K562 (cell line): ENCODE results near the gene ZNF607. TPM values are rescaled to one million over a fixed set of nuclear protein-coding genes. Genes with fewer than 3 reads are reported as not detected.

ENCODE experiments used
- ARHGAP35 ChIP-seq: fragments of 450-650 bp; IDR thresholded peaks from 2 replicates; pipeline ENCODE4 v1.6.1; 2018; ENCODE audit not compliant: partially characterized antibody
- BRD9 ChIP-seq: fragments of 450-650 bp; IDR thresholded peaks from 2 replicates; pipeline ENCODE4 v1.6.1; 2018; ENCODE audit warnings: low read depth; ENCODE audit not compliant: partially characterized antibody
- CEBPZ ChIP-seq: fragments of 150-350 bp; IDR thresholded peaks from 2 replicates; pipeline ENCODE4 v1.6.1; 2014; ENCODE audit warnings: low read depth, mild to moderate bottlenecking, low read length, borderline replicate concordance
- CHD1 ChIP-seq: fragments of 200-600 bp; sonication (generic); IDR thresholded peaks from one replicate; pipeline ENCODE4 v1.6.1; 2012; ENCODE audit warnings: mild to moderate bottlenecking, moderate library complexity, low read length, inconsistent platforms
- KLF16 ChIP-seq: IDR thresholded peaks from 2 replicates; pipeline ENCODE4 v1.6.1; 2016; ENCODE audit warnings: antibody characterized with exemption
- MCM7 ChIP-seq, 2 experiments: fragments of 450-650 bp; IDR thresholded peaks; 2 replicates each; pipeline ENCODE4 v1.6.1; 2016 to 2018
- RBM17 ChIP-seq: fragments of 200-400 bp; formaldehyde crosslinking; IDR thresholded peaks from 2 replicates; pipeline ENCODE4 v1.6.1; 2017; ENCODE audit warnings: low read depth, mild to moderate bottlenecking, low read length, borderline replicate concordance
- SAFB ChIP-seq: fragments of 200-400 bp; formaldehyde crosslinking; IDR thresholded peaks from 2 replicates; pipeline ENCODE4 v1.6.1; 2017; ENCODE audit warnings: low read depth, low read length, borderline replicate concordance
- ZBTB1 ChIP-seq: sonication (generic); formaldehyde crosslinking; IDR thresholded peaks from 2 replicates; pipeline ENCODE4 v1.8.1; 2023; ENCODE audit warnings: missing genetic modification reagents, low read depth, mild to moderate bottlenecking, borderline replicate concordance
- ZKSCAN8 ChIP-seq: fragments of 200-800 bp; sonication (Bioruptor generic); IDR thresholded peaks from 2 replicates; pipeline ENCODE4 v1.6.1; 2016; ENCODE audit warnings: missing genetic modification characterization, missing compliant biosample characterization
- polyA plus RNA-seq, 8 experiments: library from polyadenylated mRNA; depleted of rRNA in 4 of 8; stranded (reverse) in 5 of 8; unstranded in 3 of 8; fragments of >200 nt; fragmentation: Nextera tagmentation in 2 of 8; fragmentation: Illumina TruSeq in 1 of 8; extraction: Ambion mirVana in 2 of 8; extraction: Trizol in 1 of 8; gene quantifications; 2 replicates each; pipeline versions ENCODE4 v1.2.1 to v1.2.3, GENCODE V29; 2011 to 2014; ENCODE audit warnings: inconsistent platforms in 1 of 8, missing spikeins in 1 of 8
- total RNA-seq, 7 experiments: library from RNA; depleted of rRNA in 6 of 7; stranded (reverse); fragments of >200 nt in 6 of 7; fragmentation: Illumina TruSeq in 2 of 7; extraction: Trizol in 2 of 7; gene quantifications; 2 replicates each; pipeline versions ENCODE4 v1.2.1 to v1.2.3, GENCODE V29; 2011 to 2021; ENCODE audit warnings: low replicate concordance in 1 of 7
- TF ChIP-seq, protein P1 (sequence below), 2 experiments: fragments of 450-650 bp in 1 of 2; sonication (generic) in 1 of 2; formaldehyde crosslinking in 1 of 2; IDR thresholded peaks; 2 replicates each; pipeline versions ENCODE4 v1.7.1 to v1.9.0; 2016 to 2022; ENCODE audit warnings: inconsistent platforms in 1 of 2, mild to moderate bottlenecking in 1 of 2, missing genetic modification reagents in 1 of 2
- TF ChIP-seq, protein P2 (sequence below): fragments of 200-400 bp; formaldehyde crosslinking; IDR thresholded peaks from 2 replicates; pipeline ENCODE4 v1.6.1; 2017; ENCODE audit warnings: mild to moderate bottlenecking, low read depth, low read length, moderate library complexity

The ZNF607 gene
- total and polyA plus RNA-seq, 9 of the 15 experiments (the other 6 are each of a cell fraction or from before 2014, with no cell fraction given) = 0.65 to 5.1 (median 3.6) TPM

DNA sequence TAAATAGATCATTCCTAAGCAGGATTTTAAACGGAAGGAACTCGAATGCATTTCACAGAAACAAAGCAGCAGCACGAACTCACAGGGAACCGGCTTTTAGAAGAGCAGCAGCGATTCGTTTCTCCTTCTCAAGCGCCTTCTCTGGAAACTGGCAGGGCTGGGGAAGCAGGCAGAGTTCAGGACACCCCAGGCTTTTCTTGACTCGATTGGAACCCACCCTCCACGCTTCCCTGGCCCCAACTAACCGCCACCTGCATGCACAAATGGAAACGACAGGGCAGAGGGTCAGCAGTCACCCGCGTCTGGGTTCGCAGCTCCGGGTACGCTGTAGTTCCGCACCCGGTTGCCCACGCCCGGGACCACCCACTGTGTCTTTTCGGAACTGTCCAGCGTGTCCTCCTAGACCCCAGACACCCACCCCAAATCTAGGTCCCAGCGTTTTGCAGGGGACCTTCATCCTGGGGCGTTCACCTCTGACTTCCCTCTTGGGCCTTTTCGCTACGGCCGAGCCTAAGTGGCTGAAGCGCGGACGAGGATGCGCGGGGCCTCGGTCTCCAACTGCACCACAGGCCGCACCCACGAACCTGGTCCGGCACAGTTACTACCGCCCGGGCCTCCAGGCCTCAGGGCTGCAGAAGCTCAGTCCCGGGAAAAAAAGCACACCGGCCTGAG, 64.8 kb downstream of the ZNF607 start (continued):
- TF ChIP-seq, protein P1, sequence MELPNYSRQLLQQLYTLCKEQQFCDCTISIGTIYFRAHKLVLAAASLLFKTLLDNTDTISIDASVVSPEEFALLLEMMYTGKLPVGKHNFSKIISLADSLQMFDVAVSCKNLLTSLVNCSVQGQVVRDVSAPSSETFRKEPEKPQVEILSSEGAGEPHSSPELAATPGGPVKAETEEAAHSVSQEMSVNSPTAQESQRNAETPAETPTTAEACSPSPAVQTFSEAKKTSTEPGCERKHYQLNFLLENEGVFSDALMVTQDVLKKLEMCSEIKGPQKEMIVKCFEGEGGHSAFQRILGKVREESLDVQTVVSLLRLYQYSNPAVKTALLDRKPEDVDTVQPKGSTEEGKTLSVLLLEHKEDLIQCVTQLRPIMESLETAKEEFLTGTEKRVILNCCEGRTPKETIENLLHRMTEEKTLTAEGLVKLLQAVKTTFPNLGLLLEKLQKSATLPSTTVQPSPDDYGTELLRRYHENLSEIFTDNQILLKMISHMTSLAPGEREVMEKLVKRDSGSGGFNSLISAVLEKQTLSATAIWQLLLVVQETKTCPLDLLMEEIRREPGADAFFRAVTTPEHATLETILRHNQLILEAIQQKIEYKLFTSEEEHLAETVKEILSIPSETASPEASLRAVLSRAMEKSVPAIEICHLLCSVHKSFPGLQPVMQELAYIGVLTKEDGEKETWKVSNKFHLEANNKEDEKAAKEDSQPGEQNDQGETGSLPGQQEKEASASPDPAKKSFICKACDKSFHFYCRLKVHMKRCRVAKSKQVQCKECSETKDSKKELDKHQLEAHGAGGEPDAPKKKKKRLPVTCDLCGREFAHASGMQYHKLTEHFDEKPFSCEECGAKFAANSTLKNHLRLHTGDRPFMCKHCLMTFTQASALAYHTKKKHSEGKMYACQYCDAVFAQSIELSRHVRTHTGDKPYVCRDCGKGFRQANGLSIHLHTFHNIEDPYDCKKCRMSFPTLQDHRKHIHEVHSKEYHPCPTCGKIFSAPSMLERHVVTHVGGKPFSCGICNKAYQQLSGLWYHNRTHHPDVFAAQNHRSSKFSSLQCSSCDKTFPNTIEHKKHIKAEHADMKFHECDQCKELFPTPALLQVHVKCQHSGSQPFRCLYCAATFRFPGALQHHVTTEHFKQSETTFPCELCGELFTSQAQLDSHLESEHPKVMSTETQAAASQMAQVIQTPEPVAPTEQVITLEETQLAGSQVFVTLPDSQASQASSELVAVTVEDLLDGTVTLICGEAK (IDR thresholded peaks at IDR 0.05) = 0 out of 2 replicates have a peak, but pooled peaks have one; percentile 10
- TF ChIP-seq, protein P1 (CRISPR knock-in tag; IDR thresholded peaks at IDR 0.05) = no peak
- TF ChIP-seq KLF16 (no peak), RBM17 (no peak), SAFB (no peak; the same call in 1 of the 2 replicates), CEBPZ (no peak), CHD1 (peak; percentile 78), ZKSCAN8 (CRISPR knock-in tag) (0 out of 2 replicates have a peak, but pooled peaks have one; percentile 57), ARHGAP35 (no peak), ZBTB1 (CRISPR knock-in tag) (no peak), MCM7 (IDR thresholded peaks at IDR 0.05) (no peak), BRD9 (no peak)
- TF ChIP-seq, protein P2, sequence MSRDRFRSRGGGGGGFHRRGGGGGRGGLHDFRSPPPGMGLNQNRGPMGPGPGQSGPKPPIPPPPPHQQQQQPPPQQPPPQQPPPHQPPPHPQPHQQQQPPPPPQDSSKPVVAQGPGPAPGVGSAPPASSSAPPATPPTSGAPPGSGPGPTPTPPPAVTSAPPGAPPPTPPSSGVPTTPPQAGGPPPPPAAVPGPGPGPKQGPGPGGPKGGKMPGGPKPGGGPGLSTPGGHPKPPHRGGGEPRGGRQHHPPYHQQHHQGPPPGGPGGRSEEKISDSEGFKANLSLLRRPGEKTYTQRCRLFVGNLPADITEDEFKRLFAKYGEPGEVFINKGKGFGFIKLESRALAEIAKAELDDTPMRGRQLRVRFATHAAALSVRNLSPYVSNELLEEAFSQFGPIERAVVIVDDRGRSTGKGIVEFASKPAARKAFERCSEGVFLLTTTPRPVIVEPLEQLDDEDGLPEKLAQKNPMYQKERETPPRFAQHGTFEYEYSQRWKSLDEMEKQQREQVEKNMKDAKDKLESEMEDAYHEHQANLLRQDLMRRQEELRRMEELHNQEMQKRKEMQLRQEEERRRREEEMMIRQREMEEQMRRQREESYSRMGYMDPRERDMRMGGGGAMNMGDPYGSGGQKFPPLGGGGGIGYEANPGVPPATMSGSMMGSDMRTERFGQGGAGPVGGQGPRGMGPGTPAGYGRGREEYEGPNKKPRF = no peak
